Renal cortex interstitium (tissue), 11 donors: ENCODE data around the gene C2CD4A. TPM values are rescaled to one million over a fixed set of nuclear protein-coding genes. Genes with fewer than 3 reads are reported as not detected.

ENCODE experiments used
- DNase-seq, 11 donors: peaks; one replicate each; pipeline ENCODE4 v3.0.0-alpha.2; 2013; ENCODE audit warnings: low read depth in 9 of 11, low spot score in 4 of 11; ENCODE audit errors: extremely low read depth in 1 of 11
- polyA plus RNA-seq, 3 donors: library from polyadenylated mRNA; unstranded; fragments of 120-200 nt; gene quantifications; one replicate each; pipeline ENCODE4 v1.2.1, GENCODE V29; 2013; ENCODE audit not compliant: insufficient read length in 3 of 3

The C2CD4A gene
- polyA plus RNA-seq, 3 donors = 0.29 to 0.57 (median 0.34) TPM

DNA sequence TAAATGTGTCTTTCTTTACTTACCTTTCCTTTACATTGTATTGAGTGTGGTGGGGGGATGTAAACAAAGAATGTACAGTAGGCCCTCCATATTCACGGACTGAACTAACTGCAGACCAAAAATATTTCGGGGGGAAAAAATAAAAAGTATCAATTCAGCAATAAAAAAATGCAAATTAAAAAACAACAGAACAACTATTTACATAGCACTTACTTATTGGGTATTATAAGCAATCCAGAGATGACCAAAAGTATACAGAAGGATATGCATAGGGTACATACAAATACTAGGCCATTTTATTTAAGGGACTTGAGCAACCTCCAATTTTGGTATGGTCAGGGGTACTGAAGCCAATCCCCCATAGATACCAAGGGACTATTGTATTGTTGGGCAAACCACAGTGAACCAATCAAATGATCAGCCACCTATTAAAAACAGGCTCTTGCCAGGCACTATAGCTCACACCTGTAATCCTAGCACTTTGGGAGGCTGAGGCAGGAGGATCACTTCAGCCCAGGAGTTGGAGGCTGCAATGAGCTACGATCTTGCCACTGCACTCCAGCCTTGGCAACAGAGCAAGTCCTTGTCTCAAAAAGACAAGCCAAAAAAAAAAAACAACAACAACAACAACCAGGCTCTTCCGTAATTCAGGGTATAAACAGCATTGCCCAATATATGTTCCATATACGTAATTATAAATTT, 8.3 kb upstream of the C2CD4A start:
- DNase-seq = no peak

DNA sequence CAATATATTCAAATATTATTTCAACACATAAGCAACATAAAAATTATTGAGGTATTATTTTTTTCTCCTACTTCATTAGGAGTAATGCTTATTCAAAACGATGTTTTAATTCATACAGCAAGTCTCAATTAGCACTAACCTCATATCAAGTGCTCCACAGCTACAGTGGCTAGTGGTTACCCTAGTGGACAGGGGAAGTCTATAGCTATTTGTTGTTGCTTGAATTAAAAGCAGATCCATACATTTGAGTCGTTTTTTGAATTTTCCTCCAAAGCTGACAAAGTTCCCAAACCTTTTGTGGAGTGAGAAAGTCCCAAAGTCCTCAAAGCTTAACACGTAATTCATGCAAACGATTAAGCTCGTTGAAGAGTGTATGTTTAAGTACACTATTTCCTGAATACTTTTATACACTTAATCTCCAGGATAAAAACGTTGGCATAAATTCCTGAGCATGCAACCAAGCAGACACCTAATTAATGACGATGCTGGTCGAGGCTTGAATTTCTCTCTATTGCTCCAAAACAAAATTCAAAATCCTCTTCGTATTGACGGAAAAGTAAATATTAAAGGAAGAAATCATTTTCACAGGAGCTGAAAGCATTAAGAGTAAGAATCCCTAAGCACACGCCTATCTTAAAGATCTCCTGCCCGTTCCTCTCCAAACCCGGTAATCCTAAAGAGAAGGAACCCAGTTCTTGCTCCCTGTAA, 7.5 kb upstream of the C2CD4A start:
- no peak for DNase-seq

DNA sequence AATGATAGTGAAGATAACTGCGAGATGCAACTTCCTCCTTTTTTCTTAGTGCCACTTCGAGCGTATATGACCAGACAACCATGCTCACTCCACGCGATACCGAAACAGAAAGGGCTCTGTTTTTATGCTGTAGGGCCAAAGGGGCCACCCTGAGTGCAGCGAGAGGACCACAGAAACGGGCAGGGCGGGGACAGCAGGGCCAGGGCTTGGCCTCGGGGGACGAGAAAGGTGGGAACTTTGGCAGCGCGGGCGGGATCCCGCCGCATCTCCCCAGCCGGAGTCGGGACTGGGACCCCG, 7.0 kb upstream of the C2CD4A start:
- peak in 1 of 11 donors; percentile 32 for DNase-seq

DNA sequence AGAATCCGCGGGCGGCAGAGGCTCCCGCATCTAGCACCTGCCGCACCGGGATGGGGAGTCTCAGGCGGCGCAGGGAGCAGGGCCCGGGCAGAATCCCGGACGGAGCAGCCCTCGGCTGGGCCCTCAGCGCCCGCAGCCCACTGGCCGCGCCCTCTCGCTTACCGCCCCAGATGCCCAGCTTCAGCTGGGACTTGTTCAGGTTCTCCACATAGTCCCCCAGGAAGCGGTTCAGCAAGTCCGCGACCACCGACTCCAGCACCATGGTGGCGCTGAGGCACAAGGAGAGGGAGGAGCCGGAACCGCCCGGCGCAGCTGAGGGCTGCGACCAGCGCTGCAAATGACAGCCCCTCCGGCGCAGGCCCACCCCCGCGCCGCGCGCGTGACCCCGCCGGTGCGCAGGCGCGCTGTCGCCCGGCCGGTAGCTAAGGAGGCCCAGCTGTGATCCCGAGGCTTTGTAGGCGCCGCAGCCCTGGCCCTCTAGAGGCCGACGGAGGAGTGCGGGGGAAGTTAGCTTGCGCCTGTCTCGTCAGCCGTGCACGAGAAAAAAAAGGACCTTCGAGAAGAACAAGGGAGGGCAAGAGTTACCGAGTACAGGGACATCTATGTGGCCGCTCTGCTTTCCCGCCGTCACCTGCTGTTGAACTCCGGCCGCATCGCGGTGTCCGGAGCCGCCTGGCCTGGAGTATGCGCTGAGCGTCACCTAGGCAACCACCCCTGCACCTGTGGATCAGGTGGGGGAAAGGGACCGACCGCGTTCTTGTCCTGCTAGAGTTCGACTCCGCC, 6.5 kb upstream of the C2CD4A start, which contains the start of gene VPS13C:
Gene VPS13C, minus strand, starts transcription at position 335 of the 783 bp plus-strand sequence. Its CDS starts 73 bp downstream, at position 262.
- peak; percentile 82 to 93 (median 91) for DNase-seq

DNA sequence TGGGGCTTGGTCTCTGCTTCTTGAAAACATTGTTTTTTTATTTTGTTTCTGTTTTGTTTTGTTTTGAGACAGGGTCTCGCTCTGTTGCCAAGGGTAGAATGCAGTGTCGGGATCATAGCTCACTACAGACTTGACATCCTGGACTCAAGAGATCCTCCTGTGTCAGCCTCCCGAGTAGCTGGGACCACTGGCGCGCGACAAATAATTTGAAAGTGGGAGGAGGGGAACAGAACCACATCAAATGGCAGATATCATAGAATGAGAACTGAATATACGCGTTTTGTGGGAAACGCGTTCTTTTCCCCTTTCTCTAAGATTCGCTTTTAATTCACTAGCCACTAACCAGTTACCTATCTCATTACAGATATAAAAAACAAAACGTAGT, 5.9 kb upstream of the C2CD4A start:
- no peak for DNase-seq

DNA sequence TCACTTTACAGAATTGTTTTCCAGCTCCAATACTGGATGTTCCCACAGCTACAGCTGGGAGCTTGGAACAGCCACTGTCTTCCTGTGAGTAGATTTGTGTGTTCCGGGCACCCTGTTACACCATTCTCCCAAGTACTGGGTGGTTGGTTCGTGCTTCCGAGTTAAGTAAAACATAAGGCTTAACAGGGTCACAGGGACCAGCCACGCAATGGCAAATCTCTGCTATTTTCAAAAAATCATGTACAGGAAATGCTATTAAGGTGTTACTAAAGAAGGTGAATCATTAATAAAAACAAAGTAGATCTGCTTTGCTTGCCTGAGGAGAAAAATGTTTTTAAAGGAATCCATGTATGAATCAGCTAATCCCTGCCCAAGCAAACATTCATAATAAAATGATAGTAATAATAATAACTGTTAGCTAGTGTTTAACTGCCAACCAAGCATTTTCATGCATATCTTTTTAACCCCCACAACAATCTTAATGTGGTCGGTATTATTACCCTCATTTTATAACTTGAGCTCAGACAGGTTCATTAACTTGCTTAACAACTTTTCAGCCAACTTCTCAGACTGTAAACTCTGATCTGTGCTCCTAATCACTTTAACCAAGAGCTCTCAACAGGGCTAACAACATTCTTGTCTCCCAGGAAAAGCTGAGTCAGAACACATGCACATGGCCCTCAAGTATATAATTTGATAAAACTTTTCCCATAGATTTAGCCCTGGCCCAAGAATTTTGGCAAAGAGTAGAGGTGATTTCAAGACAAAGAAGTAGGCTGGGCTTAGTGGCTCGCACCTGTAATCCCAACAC, 2.7 kb upstream of the C2CD4A start:
- no peak for DNase-seq

DNA sequence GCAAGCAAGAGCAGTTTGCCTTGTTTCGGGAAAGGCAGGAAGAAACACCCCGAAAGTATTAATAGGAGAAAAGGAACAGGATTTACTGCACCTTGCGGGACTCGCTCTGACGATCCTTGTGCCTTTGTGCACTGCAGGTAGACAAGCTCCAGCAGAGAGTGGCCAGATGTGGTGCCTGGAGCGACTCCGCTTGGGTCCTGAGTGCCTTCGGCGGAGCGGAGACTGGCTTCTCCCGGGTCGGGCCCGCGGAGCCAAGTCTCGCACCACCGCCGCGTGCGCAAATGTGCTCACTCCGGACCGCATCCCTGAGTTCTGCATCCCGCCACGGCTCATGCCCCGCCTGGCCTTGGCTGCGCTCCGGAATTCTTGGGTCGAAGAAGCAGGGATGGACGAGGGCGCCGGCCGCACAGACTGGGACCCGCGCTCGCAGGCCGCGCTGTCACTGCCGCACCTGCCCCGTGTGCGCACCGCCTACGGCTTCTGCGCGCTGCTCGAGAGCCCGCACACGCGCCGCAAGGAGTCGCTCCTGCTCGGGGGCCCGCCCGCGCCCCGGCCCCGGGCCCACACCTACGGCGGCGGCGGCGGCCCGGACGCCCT, 769 bp downstream of the C2CD4A start:
- no peak for DNase-seq

DNA sequence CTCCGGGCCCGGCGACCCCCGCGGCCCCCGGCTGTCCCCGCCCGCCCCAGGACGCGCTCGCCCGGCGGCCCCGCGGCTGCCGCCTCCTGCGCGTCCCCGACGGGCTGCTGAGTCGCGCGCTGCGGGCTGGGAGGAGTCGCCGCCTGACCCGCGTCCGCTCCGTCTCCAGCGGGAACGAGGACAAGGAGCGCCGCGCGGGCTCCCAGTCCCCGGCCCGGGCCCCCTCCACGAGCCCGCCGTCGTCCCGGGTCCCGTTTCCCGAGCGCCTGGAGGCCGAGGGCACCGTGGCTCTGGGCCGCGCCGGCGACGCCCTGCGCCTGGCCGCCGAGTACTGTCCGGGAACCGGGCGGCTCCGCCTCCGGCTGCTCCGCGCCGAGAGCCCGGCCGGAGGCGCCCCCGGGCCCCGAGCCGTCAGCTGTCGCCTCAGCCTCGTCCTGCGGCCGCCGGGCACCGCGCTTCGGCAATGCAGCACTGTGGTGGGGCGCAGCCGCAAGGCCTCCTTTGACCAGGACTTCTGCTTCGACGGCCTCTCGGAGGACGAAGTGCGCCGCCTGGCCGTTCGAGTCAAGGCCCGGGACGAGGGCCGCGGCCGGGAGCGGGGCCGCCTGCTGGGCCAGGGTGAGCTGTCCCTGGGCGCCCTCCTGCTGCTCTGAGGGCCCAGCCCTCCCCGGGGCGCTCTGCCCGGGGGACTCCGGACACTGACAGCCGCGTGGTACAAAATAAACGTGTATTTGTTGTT, 1.5 kb downstream of the C2CD4A start:
- no peak for DNase-seq

DNA sequence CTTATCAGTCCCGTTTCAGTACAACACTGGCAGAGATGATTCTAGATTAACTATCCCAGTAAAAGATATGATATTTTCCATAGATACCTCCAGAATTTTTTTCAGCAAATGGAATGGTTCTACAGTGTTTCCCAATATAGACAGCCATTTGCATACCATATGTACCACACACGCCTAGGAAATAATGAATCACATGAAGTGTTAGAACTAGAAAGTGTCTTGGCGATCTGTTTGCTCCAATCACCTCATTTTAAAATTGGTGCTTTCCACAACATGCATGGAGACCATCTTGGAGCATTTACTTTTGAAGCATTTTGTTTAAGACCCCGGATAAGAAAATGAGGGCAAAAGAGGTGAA, 2.0 kb downstream of the C2CD4A start:
- no peak for DNase-seq

DNA sequence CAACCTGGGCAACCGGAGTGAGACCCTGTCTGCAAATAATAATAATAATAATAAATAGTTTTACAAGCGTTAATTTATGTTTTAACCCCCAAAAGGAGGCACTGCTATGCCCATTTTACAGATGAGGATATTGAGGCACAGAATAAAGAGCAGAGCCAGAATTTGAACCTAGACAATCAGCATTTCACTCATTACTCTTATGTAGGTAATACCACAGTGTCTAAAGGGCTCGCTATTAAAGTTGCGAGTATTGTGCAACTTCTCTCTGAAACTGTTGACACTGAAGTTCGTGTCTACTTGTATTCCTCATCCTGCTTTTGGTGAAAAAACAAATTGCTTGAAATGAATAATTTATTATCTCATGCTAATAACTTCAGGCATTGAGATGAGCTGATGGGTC, 2.8 kb downstream of the C2CD4A start:
- no peak for DNase-seq

DNA sequence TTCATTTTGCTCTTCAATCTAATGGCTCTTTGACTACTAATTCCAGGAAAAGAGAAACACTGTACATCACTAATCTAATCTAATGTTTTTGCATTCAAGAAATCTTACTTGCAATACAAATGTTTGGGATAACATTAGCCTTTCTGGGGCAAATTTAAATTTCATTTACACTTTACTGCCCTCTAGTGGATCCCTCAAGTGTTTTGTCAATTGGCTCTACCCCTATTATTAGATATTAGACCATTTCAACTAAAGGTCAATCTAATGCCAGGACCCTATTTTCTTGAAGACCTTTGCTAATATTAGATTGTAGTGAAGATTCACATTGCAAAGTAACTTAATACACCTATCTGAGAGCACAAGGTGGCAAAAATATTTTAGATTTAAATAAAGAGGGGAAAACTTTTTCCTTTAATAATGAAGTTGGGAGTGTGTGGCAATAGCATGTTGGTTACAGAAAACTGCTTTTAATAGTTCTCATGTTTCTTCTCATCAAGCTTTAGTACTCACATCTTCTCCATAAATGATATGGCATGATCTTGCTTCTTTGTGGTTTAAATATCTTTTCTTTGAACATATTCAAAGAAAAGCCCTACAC, 5.0 kb downstream of the C2CD4A start:
- DNase-seq = no peak

DNA sequence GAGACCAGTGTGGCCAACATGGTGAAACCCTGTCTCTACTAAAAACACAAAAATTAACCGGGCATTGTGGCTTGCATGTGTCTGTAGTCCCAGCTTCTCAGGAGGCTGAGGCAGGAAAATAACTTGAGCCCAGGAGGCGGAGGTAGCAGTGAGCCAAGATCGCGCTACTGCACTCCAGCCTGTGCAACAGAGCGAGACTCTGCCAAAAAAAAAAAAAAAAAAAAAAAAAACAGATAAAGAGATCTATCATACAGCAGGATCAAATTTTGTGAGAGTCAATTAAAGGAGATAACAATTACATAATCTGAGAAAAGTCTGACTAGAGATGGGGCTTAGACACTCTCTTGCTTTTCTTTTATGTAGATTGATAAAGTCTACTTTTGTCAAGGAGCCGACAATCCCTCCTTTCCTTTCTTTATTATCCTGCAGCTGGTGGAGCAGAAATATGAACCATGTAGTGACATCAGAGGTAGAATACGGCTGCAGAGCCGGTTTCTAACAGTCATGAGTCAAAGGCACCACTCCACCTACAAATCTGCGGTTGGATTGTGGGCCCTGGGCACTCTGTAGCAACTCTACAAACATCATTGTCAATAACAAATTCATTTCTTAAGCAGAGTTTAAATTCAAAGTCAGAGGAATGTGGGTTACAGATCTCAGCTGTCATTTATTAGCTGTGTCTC, 9.0 kb downstream of the C2CD4A start:
- no peak for DNase-seq

DNA sequence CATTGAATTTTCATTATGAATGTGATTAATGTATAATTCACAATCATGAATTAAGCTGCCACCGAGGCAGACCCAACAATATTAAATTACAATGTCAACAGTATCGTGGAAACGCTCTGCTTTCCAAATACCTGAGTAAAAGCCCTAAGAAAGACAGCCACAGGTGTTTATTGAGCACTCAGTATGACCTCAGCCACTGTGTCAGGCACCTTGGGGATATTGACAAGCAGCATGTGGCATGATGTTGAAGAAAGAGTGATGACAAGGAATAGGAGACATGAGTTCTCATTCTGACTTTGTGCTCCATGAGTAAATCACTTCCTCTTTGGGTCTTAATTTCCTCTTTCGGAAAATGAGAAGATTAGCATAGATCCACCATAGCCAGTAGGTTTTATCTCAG, 12.8 kb downstream of the C2CD4A start:
- DNase-seq = no peak

DNA sequence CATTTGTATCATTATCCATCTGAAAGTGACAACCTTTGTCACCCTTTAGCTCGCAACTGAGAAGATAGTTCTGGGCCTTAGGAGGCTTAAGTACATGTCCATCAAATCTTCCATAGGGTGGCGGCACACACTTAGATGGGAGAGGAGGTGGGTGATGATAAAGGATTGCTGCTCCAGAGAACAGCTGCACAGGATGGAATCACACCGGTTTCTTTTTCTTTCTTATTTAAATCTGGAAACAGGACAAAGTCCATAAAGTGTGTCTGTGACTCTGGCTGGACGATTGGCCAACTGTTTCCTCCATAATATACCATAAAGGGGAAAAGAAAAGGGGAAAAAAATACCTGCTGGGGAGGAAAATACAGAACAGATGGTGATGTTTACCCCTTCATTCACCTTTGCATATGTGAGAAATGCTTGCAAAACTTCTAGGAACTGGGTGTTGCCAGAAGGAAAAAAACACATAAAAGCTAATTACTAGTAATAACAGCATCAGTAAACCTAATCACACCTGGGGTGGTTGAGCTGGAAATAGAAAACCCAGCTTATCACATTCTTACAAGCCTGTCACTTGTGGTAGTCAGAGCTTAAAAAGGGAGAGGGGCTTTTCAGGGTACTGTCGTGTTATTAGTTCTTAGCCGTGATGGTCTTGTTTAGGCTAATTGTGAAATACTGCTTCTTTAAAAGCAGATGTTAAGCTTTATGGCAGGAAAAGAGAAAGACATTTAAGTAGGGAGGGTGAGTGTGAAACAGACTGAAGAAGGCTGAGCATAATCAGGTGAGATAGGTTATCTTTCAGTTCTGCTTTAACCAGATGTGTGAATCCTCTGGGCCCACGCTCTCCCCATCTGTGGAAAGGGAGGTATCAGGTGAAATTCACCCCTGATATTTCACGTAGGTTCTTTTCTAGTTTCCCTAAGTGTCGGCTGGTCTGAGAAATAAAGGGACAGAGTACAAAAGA, 16.7 kb downstream of the C2CD4A start:
- no peak for DNase-seq

DNA sequence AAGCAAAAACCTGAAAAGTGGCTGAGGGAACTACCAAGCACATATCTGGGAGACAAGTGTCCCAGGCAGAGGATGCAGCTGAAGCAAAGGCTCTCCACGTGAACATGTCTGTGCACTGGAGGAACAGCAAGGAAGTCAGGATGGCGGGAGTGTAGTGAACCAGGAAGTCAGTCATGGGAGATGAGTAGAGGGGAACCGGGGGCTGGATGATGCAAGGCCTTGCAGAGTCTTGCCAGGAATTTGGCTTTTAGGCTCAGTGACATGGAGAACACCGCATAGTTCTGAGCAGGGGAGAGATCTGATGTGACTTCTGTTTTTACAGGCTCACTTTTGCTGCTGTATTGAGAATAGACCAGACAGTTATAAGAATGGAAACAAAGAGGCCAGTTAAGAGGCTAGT, 19.0 kb downstream of the C2CD4A start:
- no peak for DNase-seq

DNA sequence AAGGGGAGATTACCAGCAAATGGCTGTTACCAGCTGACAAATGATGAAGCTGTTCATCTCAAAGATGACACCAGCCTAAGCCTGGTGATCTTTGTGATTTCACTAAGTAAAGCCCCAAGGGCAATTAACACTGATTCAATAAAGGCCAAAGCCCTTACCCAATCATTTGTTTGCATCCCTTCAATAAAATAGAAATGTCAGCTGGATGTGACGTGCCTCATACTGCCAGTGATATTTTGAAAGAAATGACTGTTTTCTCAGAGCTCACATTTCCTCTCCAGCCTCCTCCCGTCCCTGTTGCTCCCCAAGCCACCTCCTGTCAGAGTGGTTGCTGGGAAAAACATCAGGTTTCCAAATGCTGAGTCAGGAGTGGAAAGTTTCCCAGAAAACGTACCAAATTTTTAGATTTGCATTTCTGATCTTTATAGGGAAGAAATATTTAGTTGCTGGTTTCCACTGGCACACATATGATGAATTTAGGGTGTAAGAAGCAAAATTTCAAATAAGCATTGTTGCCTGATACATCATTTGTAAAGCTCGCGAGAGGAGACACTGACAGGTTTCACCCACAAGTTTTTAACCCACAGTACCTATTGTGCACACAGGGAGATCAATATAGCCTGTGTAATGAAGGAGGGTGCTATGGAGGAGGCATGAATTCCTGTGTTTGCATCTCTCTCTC, 21.0 kb downstream of the C2CD4A start:
- DNase-seq = no peak
